Fibroblast of pulmonary artery (primary cell): ENCODE data around the gene GALNT3.

Source experiments
- DNase-seq: peaks from one replicate; pipeline ENCODE4 v3.0.0-alpha.2; 2010; ENCODE audit warnings: low read depth
- H3K4me3 ChIP-seq: replicated peaks from 2 replicates; pipeline ENCODE4 v1.5.1; 2011; ENCODE audit warnings: low read depth, mild to moderate bottlenecking, control low read depth, low read length, moderate library complexity
- TF ChIP-seq, protein P1 (sequence below): IDR thresholded peaks from 2 replicates; pipeline ENCODE4 v1.5.1; 2011; ENCODE audit warnings: mild to moderate bottlenecking, control low read depth, low read length, inconsistent platforms; ENCODE audit errors: missing control alignments

The GALNT3 gene

DNA sequence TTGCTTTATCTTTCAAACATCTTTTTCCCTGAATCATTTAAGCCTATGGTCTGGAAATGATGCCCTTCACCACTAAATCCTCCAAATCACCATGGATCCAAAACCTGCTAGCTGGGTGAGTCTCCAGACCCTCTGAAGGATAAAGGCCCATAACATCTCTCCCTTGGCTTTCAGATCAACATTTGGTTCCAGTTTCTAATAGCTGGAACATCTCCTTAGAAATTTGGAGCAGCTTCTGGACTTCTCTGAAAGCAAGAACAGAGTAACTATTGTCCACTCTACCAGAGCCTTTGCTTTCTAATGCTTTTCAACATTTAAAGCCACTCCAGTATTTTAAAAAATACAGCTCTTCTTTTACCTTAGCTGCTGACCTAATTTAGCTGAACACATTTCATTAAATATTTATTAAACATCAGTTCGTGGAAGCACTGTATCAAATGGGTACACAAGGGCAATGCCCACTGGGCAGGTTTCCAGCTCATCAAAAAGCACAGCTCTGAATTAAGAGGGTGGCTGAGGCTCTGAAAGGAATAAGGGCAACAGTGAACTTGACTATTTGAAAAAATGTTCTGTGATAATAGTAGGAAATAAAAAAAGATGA is 75.3 kb downstream of the GALNT3 start:
- DNase-seq: no peak
- TF ChIP-seq, protein P1, sequence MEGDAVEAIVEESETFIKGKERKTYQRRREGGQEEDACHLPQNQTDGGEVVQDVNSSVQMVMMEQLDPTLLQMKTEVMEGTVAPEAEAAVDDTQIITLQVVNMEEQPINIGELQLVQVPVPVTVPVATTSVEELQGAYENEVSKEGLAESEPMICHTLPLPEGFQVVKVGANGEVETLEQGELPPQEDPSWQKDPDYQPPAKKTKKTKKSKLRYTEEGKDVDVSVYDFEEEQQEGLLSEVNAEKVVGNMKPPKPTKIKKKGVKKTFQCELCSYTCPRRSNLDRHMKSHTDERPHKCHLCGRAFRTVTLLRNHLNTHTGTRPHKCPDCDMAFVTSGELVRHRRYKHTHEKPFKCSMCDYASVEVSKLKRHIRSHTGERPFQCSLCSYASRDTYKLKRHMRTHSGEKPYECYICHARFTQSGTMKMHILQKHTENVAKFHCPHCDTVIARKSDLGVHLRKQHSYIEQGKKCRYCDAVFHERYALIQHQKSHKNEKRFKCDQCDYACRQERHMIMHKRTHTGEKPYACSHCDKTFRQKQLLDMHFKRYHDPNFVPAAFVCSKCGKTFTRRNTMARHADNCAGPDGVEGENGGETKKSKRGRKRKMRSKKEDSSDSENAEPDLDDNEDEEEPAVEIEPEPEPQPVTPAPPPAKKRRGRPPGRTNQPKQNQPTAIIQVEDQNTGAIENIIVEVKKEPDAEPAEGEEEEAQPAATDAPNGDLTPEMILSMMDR: no peak
- no peak overlapping the region for H3K4me3 ChIP-seq

DNA sequence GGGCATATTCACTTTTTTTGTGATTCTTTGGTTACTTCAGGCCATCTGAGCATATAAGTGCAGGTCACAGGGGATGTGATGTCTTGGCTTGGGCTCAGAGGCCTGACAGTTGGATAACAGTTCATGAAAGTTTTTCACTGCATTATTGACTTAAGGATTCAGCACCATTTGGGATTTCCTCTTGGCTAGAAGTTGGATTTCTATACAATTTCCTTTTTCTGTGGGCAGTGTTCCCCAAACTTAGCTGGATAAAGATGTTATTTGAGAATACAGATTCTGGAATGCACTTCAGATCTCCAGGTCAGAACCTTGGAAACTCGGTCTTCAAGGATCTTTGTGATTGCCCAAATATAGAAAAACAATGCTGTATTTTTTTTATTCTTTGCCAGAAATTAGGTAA is 78.0 kb downstream of the GALNT3 start:
- H3K4me3 ChIP-seq: no peak overlapping the region
- no peak for DNase-seq

DNA sequence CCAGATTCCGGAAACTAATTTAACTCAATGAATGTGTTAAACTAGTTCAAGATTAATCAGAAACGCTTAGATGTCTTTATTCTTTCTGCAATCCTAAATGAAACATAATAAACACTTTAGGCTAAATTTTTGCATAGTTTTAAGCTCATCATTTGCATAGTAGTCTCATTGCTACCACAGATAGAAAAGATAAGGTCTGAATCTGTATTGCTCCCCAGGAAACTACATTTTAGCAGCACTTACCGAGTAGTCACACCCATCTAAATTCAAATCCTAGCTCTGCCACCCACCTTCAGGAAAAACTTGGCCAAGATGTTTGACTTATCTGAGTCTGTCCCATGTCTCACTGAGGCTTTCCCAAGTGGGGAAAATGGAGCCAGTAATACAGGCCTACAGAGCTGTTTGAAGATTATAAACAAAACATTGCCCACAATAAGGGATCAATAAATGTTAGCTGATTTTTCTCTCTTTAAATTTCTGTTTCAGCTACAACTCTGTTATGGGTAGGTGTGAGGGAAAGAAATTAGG is 87.0 kb downstream of the GALNT3 start:
- no peak for DNase-seq
- TF ChIP-seq, protein P1: no peak
- H3K4me3 ChIP-seq: no peak overlapping the region

More for the DNA sequence above, 78.0 kb downstream of the GALNT3 start:
- TF ChIP-seq, protein P1: no peak

DNA sequence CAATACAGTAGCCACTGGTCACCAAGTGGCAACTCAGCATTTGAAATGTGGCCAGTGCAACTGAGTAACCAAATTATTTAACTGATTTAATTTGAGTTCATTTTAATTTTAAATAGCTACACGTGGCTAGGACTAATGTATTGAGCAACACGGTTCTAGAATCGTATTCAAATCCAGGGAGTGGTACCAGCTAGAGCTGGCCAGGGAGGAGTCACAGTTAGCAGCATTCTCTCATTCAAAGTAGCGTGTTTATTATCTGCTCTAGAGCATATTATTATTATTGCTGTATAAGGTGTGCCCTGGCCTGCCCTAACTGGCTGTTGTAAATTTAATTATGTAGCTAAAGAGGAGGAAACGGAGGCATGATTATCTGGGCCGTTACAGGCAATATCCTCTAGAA is 92.9 kb downstream of the GALNT3 start:
- no peak overlapping the region for H3K4me3 ChIP-seq
- no peak for DNase-seq
- TF ChIP-seq, protein P1: no peak

DNA sequence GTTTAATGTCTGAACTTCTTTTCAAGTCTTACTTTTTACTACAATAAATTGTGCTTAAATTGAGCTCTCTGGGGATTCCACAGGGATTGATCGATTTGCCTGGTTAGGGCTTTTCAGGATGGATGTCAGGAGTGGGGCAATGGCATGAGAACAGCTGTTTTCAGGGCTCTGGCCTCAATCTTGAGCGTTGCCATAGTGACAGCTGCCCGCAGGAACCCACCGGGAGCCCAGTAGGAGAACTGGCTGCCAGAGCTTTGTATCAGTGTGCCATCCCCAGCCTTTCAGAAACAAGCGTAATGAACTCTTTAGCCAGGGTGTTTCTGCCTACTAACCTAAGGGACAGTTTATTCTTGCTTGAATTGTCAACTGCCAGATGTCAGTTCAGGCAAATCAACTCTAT is 93.5 kb downstream of the GALNT3 start:
- TF ChIP-seq, protein P1: no peak
- no peak for DNase-seq
- no peak overlapping the region for H3K4me3 ChIP-seq

DNA sequence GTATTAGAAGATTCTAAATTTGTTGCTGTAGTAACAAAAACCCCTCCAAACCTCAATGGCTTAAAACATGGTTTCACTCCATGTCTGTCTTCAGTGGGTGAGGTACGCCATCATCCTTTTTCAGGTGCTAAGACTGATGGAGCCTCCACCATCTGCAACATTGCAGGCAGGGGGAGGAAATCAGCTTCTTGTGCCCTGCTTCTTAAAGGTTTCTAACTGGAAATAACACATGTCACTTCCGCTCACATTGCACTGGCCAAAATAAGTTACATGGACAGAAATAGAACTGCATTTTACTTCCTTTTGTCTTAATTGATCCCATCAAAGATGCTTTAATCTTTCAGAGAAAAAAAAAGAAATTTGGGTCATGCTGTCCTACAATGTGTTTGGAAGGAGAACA is 94.1 kb downstream of the GALNT3 start:
- TF ChIP-seq, protein P1: no peak
- no peak for DNase-seq
- no peak overlapping the region for H3K4me3 ChIP-seq

DNA sequence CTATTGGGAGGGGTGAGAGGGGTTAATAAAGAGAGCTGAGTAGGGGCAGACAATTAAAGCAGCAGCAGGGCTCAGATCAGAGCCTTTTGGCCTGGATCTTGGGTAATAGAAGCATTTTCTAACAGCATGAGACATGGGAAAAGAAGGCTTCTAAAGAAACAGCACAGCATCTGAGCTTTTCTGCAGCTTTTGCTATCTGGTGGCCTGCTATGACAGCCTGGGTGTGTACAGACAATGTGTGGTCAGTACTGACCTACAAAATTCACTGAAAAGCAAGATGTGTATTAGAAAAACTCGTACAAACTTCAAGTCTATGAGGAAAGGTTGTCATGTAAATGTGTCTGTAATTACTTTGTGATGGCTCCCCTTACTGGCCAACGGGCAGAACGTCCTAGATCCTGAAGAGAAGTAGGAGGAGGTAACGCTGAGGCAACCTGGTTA is 95.6 kb downstream of the GALNT3 start:
- TF ChIP-seq, protein P1: peak; percentile 70
- H3K4me3 ChIP-seq: no peak overlapping the region
- peak; percentile 76 for DNase-seq
